Nucleus accumbens (tissue), 56 donors: ENCODE data around the gene KRTAP12-2.
"Not testable (repeated sequence)": the region's sequence is repeated elsewhere in the genome, so short reads cannot be mapped to it uniquely, and the experiment has no call there.

Source experiments
- DNase-seq, 56 donors: peaks; one replicate each; lab custom pipeline; 2025; lab: John Stamatoyannopoulos, UW

Gene KRTAP12-2

DNA sequence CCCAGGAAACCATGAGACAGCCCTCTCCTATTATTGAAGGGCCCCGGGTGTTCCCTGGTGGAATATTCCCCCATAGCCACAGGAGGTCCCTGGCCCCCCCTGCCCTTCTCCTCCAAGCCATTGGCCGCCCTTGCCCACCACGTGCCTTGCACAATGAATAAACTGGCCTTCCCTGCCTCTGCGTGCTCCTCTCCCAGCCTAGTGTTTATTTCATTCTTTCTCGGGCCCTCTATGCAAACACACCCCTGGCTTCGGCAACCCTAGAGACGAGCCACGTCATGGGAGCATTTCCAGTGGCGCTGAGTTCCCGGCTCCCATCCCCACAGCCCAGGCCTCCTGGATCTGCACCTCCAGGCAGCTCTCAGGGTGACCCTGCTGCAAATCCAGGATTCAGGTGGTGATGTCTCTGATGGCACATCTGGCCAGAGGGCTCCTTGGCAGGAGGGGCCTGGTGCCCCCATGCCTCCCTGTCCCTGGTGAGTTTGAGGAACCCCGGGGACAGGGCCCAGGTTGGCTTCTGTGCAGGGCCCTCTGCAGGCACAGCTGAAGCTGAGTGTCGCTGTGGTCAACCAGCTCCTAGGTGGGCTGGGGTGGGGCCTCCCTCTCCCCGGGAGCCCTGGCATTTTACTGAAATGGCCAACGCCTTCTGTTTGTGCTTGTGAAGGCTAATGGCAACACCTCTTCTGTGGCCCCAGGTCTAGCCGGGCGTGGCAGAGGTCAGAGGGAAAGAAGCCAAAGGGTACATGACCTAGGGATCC is 36.4 kb upstream of the KRTAP12-2 start:
- no peak for DNase-seq

DNA sequence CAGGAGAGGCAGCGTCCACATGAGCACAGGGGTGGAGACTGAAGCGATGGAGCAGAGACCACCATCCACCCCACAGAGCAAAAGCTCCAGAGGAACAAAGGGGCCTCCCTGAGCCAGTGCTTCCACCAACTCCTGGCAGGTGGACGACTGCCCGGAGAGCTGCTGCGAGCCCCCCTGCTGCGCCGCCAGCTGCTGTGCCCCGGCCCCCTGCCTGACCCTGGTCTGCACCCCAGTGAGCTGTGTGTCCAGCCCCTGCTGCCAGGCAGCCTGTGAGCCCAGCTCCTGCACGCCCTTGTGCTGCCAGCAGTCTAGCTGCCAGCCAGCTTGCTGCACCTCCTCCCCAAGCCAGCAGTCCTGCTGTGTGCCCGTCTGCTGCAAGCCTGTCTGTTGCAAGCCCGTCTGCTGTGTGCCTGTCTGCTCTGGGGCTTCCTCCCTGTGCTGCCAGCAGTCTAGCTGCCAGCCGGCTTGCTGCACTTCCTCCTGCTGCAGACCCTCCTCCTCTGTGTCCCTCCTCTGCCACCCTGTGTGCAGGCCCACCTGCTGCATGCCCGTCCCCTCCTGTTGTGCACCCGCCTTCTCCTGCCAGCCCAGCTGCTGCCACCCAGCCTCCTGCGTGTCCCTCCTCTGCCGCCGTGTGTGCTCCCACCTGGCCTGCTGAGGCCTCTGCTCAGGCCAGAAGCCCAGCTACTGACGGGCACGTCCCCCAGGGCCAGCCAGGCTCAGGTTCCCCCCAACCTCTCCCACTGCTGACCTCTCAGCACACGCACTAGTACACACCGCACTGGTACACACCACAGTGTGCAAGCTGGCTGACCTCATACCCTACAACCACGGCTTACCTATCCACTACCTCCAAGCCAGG is 35.6 kb upstream of the KRTAP12-2 start:
- DNase-seq, result no peak

- DNase-seq, result no peak
These were observed 34.8 kb upstream of the KRTAP12-2 start for GRCh38 chr21:44701541-44701940.

DNA sequence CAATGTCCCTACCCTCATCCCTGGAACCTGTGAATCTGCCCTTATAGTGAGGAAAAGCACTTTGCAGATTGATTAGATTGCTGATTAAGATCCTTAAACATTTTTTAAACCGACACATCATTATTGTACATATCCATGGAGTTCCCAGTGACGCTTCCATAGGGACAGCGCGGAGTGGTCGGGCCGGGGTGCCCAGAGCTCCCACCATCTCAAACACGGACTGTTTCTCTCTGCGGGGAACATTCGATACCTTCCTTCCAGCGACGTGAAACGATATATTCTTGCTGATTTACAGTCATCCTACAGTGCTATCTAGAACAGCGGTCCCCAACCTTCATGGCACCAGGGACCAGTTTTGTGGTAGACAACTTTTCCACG is 34.3 kb upstream of the KRTAP12-2 start:
- DNase-seq, result no peak

GRCh38 chr21:44700101-44701022 is 33.6 kb upstream of the KRTAP12-2 start:
- DNase-seq, result no peak

- no peak for DNase-seq
These were observed 32.8 kb upstream of the KRTAP12-2 start for GRCh38 chr21:44699502-44700001.

DNA sequence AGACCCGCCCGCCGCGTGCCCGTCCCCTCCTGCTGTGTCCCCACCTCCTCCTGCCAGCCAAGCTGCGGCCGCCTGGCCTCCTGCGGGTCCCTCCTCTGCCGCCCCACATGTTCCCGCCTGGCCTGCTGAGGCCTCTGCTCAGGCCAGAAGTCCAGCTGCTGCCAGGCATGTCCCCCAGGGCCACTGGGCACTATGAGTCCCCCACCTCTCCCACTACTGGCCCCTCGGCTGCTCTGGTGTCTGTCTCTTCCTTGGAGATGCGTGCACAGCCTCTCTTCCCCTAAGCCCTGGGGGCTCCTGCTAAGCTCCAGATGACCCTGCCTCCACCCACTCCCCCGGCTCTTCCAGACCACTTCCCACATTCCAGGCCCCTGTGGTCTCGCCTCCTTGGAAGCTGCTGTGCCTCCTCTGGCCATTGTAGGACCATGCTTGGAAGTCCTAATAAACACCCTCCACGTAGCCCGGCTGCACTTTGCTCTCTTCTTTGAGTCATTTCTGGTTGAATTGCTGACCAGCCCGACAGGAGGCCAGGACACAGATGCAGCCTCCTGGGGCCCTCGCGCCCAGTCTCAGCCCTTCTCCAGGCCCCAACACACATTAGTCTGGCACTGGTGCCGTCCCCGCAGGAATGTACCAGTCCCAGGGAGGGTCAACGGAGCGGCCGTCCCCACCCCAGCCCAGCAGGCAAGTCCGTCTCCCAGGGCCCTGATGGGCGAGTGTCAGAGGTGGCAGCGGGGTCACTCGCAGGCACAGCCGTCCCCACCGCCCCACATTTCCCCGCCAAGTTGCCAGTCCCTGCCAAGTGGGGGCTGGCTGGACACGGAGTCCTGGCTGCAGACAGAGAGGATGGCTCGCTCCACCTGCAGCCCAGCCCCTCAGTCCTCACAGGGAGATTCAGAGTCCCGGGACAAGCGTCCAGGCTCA is 31.3 kb upstream of the KRTAP12-2 start:
- DNase-seq, result no peak

- DNase-seq, result not testable (repeated sequence)
These were observed 30.6 kb upstream of the KRTAP12-2 start, which contains the start of gene KRTAP10-12 for GRCh38 chr21:44697172-44697810. Gene KRTAP10-12 (plus strand): TSS chr21:44697172. CDS start chr21:44697202, 30 bp downstream.

DNA sequence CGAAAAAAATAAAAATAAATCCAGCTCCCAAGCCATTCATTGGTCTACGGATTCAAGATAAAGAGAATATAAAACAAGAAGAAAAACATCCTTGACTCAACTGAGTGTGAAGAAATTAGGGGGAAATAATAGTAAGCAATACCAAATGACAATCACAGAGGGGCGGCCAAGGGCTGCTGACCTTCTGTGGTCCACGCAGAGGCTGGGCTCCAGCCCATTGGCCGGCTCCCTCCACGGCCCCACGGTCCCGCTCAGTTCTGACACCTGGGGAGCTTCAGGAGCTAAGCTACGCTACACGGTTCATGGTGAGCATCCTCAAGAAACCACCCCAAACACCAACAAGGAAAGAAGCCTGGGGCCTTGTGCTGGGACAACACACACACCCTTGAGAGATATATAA is 29.8 kb upstream of the KRTAP12-2 start:
- no peak for DNase-seq

DNA sequence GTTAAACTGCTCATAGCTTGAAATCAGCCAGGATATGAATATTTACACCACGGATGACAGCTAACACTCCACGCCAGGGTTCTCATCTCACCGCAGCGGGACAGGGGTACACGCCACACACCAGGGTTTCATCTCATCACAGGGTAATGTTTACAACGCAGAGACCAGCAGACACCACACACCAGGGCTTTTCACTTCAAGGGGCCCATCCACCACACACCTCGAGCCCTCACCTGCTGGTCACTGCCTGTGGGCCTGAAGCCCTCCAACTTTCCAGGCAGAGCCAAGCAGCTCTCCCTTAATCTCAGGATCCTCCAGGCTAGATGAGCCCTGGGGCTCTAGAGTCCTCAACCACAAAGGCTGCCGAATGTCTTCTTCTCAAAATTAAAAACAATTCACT is 28.9 kb upstream of the KRTAP12-2 start:
- no peak for DNase-seq

- no peak for DNase-seq
These were observed 28.5 kb upstream of the KRTAP12-2 start for GRCh38 chr21:44695184-44695583.

- no peak for DNase-seq
These were observed 28.0 kb upstream of the KRTAP12-2 start for GRCh38 chr21:44694776-44695175.

- DNase-seq, result no peak
These were observed 26.2 kb upstream of the KRTAP12-2 start for GRCh38 chr21:44692798-44693512.

GRCh38 chr21:44691686-44692085 is 25.0 kb upstream of the KRTAP12-2 start:
- no peak for DNase-seq

DNA sequence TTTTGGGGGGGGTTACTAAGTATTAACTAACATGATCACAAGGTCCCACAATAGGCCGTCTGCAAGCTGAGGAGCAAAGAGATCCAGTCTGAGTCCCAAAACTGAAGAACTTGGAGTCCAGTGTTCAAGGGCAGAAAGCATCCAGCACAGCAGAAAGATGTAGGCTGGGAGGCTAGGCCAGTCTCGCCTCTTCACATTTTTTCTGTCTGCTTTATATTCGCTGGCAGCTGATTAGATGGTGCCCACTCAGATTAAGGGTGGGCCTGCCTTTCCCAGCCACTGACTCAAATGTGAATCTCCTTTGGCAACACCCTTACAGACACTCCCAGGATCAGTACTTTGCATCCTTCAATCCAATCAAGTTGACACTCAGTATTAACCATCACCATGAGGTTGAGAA is 23.0 kb upstream of the KRTAP12-2 start:
- not testable (repeated sequence) for DNase-seq

DNA sequence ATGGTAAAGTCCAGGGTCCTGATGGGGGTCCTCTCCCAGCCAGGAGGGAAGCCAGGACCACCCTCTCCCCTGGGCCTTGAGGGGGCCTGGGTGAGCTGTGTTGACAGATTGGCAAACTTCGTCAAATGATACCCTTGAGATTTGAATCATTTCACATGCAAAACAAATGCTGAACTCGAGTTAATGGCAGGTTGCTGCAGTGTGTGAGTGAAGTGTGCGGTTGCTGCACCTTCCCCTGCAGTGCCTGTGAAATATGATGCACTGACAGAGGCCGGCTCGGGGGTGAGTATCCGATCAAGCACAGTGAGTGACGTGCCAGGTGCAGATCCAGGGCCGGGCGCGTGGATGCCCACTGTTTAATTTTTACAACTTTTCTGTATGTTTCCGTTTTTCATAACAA is 20.9 kb upstream of the KRTAP12-2 start:
- DNase-seq, result no peak

DNA sequence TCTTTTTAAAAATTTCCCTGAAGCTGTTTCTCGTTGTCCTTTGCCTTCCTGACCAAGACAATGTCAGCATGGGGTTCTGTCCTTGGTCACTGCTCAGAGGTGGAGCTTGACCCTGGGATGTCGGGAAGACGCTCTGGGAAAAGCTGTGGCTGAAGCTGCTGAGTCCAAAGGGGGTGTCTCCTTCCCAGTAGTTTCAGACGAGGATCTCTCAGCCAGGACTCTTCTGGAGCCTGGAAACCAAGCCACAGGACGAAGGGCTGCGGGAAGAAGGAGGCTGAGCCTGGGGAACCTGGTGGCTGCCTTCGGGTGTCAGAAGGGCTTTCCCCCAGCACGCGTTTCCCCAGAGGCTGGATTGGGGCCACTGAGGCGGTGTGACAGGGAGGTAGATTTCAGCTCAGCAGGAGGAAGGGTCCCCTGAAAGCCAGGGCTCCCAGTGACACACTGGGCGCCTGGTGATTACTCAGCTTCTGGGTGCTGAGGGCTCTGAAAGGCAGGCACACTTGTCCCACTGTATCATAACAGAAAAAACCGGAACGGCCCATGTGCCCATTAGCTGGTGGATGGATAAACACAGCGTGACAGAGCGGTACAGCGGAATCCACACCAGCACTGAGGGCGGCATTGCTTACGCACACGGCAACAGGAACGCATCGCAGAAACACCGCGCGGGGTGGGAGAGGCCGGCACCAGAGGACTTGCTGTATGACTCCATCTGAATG is 20.3 kb upstream of the KRTAP12-2 start:
- no peak for DNase-seq
